ENCODE results near the gene ARHGAP15. TPM values are rescaled to one million over a fixed set of nuclear protein-coding genes. Genes with fewer than 3 reads are reported as not detected.

Gene ARHGAP15
- total RNA-seq, 1 donor from 2014 or later = 32.2 TPM

DNA sequence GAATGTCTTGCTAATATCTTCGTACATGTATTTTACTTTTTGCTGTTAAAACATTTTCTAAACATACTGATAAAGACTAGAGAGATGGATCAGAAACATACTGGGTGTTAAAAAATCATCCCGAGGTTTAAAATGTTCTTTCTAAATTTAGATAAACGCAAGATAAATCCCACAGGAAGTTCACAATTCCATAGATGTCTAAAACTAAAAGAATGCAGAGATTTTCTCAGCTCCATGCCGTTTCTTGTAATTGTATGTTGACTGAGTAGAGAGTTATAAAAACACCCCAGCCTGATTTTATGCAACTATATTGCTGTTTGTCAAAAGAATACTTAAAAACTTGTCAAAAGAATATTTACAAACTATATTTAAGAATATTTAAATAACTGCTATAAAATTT is 455.7 kb downstream of the ARHGAP15 start:
- DNase-seq = no peak

DNA sequence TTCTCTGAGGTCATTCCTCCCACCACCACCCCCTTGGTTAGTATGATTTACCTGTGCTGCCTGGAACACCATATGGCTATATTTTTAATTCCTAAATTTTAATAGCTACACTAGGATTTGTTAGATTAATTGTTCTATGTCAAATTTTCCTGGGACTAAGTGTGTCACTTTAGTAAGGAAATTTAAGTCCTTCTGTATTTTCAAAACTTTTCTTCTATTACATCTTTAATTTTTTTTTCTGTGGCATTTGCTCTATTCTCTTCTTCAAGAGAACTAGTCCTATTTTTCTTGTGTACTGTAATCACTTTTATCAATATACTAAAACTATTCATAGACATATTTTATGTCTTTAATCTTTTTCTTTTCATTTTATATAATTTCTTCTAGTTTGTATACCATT is 456.9 kb downstream of the ARHGAP15 start:
- DNase-seq = no peak

DNA sequence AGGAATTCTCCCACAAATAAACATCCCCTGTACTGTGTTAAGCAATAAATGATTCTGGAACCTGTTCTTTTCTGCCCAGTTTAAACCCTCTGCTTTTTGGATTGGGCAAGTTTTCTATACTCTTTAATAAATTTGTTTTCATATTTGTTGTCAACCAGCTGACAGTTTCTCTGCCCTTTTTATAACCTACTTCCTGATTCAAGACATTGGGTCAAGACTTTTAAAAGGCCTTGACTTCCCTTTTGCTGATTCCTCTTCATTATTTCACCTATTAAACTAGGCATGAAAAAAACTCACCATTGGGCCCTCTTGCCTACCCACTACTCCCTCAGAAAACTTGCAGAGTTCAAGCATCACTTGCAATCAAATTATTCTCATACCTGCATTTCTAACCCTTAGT is 459.5 kb downstream of the ARHGAP15 start:
- DNase-seq = no peak

DNA sequence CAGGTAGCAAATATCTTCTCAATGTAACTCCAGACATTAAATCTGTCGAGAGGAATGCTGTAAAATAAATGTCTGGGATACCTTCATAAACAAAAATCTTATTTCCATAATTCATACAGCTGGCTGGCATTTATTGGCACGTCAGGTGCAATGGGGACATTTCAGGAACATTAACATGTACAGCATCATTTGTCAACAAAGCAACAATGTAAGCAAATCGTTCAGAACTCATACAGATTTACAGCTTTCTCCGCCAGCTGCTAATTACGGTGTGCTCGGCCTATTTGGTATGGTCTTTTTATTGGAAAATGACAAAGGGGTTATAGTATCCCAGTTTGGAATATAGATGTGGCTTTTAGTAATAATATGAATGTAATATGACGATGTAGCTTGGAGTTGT is 464.9 kb downstream of the ARHGAP15 start:
- DNase-seq = no peak

DNA sequence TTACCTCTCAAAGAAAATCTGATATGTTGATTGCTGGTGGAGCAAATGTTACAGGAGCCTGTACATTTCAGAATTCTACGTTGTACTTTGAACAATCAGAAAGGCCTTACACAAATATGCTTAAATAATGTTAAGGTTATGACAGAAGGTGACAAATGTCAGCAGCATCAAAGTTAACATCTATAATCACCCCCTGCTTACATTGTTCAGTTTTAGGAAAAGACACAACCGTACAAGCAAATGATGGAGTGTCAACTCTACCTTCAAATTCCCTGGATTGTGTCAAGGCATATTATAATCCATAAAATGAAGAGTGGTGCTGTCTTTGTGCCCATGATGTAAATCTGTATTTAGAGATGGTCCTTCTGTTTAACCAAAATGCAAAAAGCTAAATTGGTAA is 465.5 kb downstream of the ARHGAP15 start:
- DNase-seq = no peak

DNA sequence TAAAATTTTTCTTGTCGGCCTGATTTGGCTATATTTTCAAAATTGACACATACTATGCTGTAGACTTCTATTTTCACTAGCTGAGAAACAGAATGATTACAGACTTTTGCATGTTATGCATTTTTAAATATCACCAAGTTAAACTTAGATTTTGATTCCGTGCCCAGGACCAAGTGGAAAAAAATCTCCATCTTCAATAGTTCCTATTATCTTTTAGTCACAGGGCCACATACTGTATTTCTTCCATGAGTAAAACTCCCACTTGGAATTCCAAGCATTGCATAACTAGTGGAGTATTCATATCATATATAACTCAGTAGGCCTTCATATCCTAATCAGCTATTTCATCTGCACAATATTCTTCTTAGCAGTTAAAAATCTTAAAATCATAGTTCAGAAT is 470.9 kb downstream of the ARHGAP15 start:
- DNase-seq = no peak

DNA sequence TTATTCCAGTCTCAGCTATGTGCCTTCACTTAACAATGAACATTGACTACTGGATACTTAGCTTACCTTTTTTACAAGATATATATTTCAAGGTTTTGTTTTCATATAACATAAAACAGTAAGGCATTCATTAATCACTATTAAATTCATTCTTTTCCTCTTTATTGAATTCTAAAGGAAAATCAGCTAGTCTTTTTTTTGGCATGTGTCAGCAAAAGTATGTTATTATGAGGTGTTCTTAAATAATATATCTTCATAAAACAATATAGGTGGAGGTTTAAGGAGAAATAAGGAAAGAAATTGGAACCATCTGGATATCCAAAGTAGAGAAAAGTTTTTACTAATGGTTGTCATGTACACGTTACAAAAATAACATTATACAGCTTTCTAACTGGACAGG is 472.6 kb downstream of the ARHGAP15 start:
- DNase-seq = no peak

DNA sequence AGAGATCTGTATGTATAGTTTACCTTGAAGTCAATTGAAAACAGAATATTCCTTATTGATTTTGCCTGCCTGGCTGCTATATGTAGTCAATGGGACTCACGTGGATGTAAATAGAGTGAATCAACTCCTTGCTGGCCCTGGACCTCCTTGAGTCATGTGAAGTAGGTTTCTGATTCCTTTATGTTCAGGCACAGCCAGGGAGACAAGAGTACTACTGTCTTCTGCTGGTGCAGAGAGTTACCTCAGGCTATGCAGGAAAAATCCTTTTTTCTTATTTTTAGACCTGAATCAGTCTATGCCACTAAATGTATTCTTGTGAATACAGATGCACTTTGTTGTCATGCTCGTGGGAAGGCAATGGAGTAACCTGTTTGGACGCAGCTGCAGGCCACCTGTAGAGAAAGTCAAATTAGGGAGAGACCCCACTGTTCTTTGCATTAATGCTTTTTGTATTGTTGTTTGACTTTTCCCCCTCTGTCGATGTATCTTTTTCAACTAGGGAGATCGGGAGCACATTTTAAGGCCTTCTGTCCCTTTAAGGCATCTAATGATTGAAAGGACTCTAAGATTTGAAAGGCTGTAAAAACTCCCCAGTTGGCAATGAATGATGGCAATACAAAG is 473.9 kb downstream of the ARHGAP15 start:
- DNase-seq = no peak

DNA sequence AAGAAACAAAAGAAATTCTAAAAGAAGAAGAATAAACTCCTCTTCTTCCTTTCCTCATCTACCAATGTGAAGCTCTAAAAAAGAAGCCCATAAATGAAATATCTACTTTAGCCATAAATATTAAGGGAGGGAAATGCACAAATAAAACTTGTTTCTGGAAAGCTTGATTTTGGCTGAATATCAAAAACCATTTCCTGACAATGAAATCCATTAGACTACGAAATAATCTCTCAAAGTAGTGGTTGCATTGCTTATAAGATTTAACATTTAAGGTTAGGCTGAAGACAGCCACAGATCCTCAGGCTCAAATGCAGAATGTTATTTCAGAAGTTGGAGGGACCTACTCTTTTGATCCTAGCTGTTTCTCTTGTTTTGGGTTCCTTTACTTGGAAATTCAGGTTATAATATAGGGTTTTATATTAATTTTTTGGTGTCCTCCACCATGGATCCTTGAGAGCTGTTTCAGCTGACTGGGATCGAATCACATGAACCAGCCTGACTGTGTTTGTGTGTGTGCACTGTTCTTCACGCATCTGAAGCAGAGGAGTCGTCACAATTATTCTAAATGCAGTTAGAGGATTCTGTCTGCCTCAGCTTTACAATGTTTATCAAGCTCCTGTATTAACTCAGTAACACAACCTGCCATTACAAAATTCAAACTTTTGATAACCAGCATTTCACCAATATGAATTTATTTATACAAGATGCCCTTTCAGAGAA is 474.8 kb downstream of the ARHGAP15 start:
- DNase-seq = peak; percentile 31

DNA sequence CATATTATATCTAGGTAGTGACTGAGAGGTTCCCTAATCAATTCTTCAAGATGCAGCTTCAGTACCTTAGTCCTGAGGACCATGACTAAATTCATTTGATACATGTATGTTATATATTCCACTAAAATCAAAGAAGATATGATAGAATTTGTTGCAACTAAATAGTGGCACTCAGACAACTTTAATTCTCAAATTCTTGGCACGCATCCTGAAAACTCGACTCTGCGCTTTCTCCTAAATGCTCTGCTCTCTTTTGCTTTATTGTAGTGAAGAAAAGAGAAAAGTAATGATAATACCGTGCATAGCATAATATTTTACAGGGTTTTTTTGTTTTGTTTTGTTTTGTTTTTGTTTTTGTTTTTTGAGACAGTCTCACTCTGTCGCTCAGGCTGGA is 475.3 kb downstream of the ARHGAP15 start:
- peak; percentile 57 for DNase-seq

DNA sequence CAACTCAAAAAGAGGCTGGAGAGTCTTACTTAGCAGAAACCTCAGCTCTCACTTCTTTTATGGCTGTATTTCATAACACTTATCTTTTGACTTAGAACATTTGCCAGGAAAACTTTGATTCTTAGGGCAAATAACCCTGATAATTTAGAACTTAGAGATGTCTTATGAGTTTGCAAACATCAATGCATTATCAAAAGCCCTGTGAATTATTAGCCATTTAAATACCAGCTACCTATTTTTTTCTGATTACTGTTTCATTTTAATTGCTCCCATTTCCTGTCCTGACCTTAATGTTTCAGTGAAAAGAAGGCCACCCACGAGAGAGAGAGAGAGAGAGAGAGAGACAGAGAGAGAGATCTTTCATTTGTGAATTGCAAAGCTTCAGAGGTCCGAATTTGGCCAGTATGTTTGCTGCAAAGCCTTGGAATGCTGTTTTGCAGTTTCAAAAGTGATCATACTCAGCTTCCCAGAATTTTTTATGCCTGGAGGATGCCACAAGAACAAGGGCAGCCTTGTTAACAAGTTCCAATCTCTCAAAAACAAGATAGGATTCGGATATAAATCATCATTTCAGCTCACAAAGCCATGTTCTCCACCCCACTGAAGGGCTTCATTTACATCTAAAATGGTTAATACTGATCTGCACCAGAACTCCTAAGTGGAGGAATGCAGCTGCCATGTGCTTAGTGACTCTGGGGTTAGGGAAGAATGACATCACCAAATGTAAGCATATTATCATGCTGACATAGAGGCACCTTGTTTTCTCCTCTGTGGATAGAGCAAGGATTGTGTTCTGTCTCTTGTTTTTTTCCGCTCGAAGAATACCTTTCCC is 478.2 kb downstream of the ARHGAP15 start:
- DNase-seq = peak; percentile 87

DNA sequence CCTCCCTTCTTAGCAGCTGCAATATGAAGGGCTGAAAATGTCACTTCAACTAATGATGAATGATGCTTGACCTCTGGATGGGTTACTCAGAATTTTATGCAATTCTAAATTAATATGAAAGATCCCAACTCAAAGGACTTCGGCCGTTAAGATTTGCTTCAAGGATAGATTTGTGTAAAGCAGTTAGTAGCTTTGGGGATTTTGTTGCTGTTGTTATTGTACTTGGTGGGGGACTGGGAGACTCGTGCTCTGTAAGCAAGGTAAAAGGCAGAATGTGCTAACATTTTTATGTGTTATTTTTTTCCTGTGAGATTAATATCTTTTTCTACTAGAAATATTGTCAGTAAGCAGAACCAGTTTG is 478.8 kb downstream of the ARHGAP15 start:
- no peak for DNase-seq

DNA sequence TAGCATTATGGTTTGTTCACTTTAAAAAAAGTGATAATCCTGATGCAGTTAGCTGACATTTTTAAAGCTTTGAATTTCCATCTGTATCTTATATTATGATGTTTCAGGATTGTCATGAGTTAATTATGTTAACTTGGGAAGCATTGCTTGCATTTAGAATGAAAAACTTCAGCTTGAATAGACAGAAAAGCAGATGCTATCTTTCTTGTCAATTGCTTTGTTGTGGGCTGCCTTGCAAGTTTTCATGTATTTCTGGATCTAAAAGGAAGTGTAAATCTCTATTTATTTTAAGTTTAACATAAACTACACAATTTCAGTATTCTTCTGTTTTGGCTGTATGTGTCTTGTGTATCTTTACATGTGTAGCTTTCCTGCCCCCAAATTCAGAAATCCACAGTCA is 479.5 kb downstream of the ARHGAP15 start:
- peak; percentile 26 for DNase-seq

DNA sequence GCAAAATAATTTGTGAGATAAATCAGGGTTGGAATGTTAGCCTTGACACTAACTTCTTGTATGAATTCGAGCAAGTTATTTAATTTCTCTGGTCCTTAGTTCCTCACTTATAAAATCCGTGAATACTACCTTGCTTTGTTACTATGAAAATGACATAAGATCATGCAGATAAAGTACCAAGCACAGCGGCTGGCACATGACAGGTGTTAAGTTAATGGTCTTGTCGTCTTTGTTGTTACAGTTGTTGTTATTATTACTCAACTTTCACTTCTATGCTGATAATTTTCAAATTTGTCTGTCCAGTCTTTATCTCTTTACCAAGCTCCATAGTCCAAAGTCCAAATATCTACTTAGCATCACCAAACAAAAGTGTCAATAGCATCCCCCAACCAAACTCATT is 482.1 kb downstream of the ARHGAP15 start:
- DNase-seq = no peak

DNA sequence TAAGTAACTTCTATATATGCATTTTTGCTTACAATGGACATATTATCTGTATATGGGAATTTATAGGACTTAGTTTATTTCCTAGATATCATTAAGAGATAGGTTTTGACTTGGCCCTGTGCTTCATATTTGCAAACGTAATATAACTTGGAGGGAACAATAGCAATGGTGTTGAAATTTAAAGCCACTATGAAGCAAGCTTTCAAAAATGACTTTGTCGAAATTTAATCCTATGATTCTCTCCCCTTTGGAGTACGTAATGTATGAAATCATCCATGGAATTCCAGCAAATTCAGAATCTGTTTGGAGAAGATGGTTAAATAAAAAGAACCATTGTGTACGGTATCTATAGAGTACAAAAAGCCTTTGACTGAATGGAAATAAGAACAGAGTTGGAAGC is 486.3 kb downstream of the ARHGAP15 start:
- peak; percentile 83 for DNase-seq

DNA sequence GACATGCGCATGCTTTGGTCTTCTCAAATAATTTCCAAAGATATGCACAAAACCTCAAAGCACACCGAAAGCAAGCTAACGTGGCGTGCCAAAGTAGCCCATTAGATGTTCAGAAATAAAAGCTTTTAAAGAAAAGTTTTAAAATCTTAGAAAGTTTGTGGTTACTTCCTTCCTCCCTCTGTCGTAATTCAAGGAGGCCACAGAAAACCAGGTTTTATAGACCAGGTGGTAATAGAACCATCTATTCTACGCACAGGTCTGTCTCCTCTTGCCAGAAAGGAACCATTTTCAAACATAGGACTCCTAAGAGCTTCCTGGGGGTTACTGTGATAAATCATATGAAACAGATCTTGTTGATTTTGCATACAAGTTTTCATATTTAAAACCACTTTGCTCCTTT is 487.2 kb downstream of the ARHGAP15 start:
- no peak for DNase-seq

DNA sequence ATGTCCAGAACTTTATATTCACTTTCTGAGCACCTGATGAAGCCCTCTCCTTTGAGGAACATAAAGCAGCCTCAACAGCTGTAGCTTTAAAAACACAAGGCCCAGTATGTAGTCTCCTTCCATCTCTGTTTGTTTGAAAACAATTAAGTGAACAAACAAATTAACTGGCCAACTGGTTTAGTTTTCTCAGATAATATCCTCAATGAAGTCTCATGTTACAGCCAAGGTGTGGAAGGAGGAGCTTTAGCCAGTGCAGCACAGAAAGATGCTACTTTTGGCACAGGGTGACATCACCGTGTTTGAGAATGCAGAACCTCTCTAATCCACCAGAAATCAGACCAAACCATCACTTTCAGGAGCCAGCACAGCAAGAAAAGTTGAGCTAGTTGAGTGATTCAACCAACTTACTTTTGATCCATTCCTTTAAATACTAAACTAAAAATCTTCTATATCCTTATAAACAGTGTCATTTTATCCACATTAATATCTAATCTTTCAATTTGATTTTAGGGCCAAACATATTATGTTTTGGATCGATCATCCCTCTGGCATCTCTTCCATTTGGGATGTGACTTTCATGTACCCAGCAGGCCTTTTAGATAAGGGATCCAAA is 488.7 kb downstream of the ARHGAP15 start:
- DNase-seq = no peak

DNA sequence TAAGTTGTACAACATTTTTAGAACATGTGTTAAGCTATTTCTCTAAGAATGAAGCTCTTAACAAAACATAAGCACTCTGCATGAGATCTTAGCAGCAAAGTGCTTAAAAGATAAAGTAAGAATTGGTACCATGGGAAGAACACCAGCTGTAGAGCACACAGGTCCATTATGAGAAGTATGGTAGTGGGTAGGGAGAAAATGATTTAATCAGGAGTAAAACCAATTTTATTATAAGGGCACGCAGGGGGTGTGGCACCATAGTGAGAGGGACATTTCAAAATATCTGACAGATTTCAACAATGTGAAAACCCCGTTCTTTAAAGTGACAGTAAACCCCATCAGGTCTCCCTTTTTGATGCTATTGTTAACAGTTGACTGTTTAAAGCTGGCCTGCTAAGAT is 492.9 kb downstream of the ARHGAP15 start:
- no peak for DNase-seq

DNA sequence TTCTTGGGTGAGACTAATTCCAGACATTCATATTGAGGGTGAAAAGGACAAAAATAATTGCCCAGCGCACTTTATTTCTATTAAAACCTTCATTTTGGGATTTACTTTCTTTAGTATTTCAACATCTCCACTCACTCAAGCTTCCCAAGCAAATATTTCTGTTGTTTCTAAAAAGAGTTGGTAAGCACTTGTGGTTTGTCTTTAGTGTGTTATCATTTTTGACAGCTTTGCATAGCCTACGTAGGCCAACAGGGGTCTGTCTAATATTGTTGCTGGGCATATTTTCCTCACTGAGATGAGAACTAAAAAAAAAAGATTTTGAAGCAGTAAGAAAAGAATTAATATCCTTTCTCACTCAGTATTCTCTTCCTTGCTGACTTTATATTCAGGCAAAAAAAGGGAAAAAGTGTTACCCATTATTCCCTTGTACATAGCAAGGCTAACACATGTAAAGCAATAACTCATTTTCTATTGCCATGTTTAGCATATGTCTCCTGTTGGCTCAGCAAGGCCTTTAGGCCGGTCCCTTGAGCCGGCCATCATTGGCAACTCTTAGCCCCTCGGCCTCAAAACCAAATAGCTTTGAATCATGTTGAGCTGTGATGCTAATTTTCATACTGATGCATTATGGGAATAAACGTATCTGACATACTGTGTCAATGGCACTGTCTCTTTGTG is 494.2 kb downstream of the ARHGAP15 start:
- DNase-seq = no peak

DNA sequence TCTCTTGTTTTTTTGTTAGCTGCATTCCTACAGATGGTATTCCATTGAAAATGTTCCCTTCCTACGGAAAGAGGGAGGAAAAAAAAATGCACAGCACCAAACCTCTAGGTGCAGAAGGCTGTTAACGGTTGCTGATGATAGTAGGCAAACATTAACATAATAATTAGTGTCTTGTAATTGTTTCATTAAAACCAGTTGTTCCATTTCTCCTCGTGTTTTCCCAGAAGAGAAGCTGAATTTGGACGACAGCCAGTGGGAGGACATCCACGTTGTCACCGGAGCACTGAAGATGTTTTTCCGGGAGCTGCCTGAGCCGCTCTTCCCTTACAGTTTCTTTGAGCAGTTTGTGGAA is 494.7 kb downstream of the ARHGAP15 start:
- no peak for DNase-seq

DNA sequence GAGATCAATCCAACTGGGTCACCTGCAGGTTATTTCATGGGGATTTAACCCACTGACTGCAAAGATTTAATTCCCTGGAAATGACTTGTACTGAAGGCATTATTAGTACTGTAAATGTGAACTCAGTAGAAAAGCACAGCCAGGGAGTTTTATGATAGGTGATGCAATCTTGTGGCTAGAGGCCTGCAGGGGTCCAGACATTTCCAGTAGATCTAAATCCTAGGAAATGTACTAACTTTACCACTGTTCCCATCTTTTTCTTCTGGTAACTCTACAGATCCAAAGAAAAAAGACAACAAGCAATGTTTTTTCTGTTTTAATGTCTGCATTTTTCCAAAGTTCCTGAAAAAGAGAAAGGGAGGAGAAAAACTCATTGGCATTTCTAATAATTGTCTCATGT is 500.1 kb downstream of the ARHGAP15 start:
- no peak for DNase-seq

DNA sequence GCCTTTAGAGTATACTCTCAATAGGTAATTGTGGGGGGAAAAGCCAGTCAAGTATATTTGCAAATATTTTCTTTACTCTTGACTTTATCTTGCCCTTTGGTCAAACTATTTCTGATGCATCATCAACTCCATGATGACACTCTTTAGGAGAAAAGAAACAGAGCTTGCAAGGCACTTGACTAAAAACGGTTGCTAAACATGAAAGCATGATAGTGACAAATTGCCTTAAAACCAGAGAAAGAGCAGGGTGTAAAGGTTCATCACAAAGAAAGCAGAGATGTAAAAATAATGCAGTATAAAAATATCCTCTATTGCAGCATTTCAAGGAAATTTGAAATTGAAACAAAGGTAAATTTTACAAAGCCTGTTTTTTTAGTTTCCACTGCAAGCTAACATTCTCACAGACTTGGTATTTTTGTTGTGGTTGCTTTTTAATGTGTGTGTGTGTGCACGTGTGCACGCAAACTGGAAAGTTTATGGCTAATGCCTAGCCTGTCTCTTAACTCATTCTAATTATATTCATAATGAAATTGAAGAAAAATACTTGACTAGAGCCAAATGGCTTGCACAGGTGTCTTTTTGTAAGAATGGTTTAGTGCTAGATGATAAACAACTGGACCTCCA is 503.6 kb downstream of the ARHGAP15 start:
- DNase-seq = no peak
